GM12878 (cell line): ENCODE results near the gene GPR171. TPM values are rescaled to one million over a fixed set of nuclear protein-coding genes. Genes with fewer than 3 reads are reported as not detected.

Experiments
- ATAC-seq: fragments of 200-7000 bp; cut with Tn5 transposase; 3 replicates; pipeline ENCODE4 v1.9.1; 2020; ENCODE audit warnings: mild to moderate bottlenecking, moderate library complexity
- BruUV-seq: library from RNA; stranded (reverse); fragments of 400-500 nt; replicated peaks from 2 replicates; lab custom pipeline; 2021; lab: Mats Ljungman, UMichigan
- CTCF ChIA-PET: fragments of 300-600 bp; sonication (Branson Sonifier 250); formaldehyde crosslinking; extraction: SDS; loops from one replicate; lab custom pipeline; 2021; ENCODE audit warnings: inconsistent platforms; lab: Yijun Ruan, JAX
- POLR2A ChIA-PET: fragments of 350-600 bp; formaldehyde crosslinking; extraction: SDS; loops from one replicate; lab custom pipeline; 2021; ENCODE audit warnings: inconsistent platforms; lab: Charles Lee
- RAD21 ChIA-PET: fragments of 300-600 bp; sonication (Branson Sonifier 250); formaldehyde crosslinking; loops from one replicate; lab custom pipeline; 2023; ENCODE audit warnings: antibody characterized with exemption; ENCODE audit not compliant: unreplicated experiment; lab: Charles Lee
- SMC1A ChIA-PET: fragments of 300-600 bp; sonication (Branson Sonifier 250); formaldehyde crosslinking; loops from one replicate; lab custom pipeline; 2023; ENCODE audit not compliant: unreplicated experiment, uncharacterized antibody; lab: Charles Lee
- DNase-seq: peaks from one replicate; pipeline ENCODE4 v3.0.0-alpha.2; 2011; ENCODE audit warnings: low read depth, low spot score
- FAIRE-seq: peaks from 3 replicates; lab custom pipeline; 2011; peaks lifted over from hg19 to GRCh38; lab: Jason Lieb, UNC
- H2AFZ ChIP-seq: 2 replicates; pipeline ENCODE4 v1.6.0; 2011; ENCODE audit warnings: low read depth, low read length, control low read depth; ENCODE audit not compliant: control insufficient read depth
- H3K27ac ChIP-seq: 2 replicates; pipeline ENCODE4 v1.5.1; 2011; ENCODE audit warnings: control low read depth; ENCODE audit not compliant: control insufficient read depth, insufficient read depth
- H3K27me3 ChIP-seq, 2 experiments: replicated peaks in 1 of 2; 2 replicates each; pipeline versions ENCODE4 v1.6.0 to v1.6.1; 2011; ENCODE audit warnings: low read length in 1 of 2; ENCODE audit not compliant: control insufficient read depth in 2 of 2, insufficient read depth in 2 of 2
- H3K36me3 ChIP-seq, 2 experiments: 2 replicates each; pipeline ENCODE4 v1.5.1; 2011; ENCODE audit warnings: low read length in 1 of 2; ENCODE audit not compliant: control insufficient read depth in 2 of 2, insufficient read depth in 2 of 2
- H3K4me1 ChIP-seq: 2 replicates; pipeline ENCODE4 v1.6.1; 2011; ENCODE audit warnings: mild to moderate bottlenecking, low read length, moderate library complexity, mixed read lengths; ENCODE audit not compliant: control insufficient read depth, insufficient read depth
- H3K4me2 ChIP-seq: 2 replicates; pipeline ENCODE4 v1.6.0; 2011; ENCODE audit warnings: control low read depth; ENCODE audit not compliant: control insufficient read depth, insufficient read depth
- H3K4me3 ChIP-seq: fragments of 200-600 bp; sonication (generic); 2 replicates; pipeline ENCODE4 v1.5.1; 2016
- H3K79me2 ChIP-seq: 2 replicates; pipeline ENCODE4 v1.6.0; 2011; ENCODE audit warnings: low read length; ENCODE audit not compliant: control insufficient read depth, insufficient read depth
- H3K9ac ChIP-seq: 2 replicates; pipeline ENCODE4 v1.8.0; 2011; ENCODE audit warnings: low read length, control low read depth, mixed read lengths; ENCODE audit not compliant: control insufficient read depth, insufficient read depth
- H3K9me3 ChIP-seq: replicated peaks from 3 replicates; pipeline ENCODE4 v1.5.1; 2011; ENCODE audit warnings: mild to moderate bottlenecking, low read length; ENCODE audit not compliant: control insufficient read depth, insufficient read depth
- H4K20me1 ChIP-seq: 2 replicates; pipeline ENCODE4 v1.6.0; 2011; ENCODE audit not compliant: control insufficient read depth, insufficient read depth
- FOS ChIP-seq: IDR thresholded peaks from 3 replicates; pipeline ENCODE4 v1.6.1; 2011; ENCODE audit warnings: borderline replicate concordance; ENCODE audit not compliant: insufficient read length; ENCODE audit errors: extremely low read depth
- KDM1A ChIP-seq: fragments of 200-600 bp; sonication (generic); IDR thresholded peaks from 2 replicates; pipeline ENCODE4 v1.6.1; 2016; ENCODE audit warnings: borderline replicate concordance
- MEF2A ChIP-seq: IDR thresholded peaks from 2 replicates; pipeline ENCODE4 v1.6.1; 2011; ENCODE audit warnings: low read depth, mild to moderate bottlenecking, low read length, moderate library complexity; ENCODE audit not compliant: insufficient read depth
- SMAD1 ChIP-seq: fragments of 450-650 bp; IDR thresholded peaks from 2 replicates; pipeline ENCODE4 v1.6.1; 2018; ENCODE audit warnings: mild to moderate bottlenecking, low read depth; ENCODE audit not compliant: partially characterized antibody
- WGBS: methylation state at CpG from one replicate; pipeline ENCODE4 v1.1.6; 2016; ENCODE audit warnings: low lambda C conversion rate; ENCODE audit not compliant: insufficient replicate concordance, insufficient coverage; ENCODE audit errors: missing lambda C conversion rate; 5-methylcytosine and 5-hydroxymethylcytosine counted together
- in situ Hi-C: fragments of 300-500 bp; cut with MboI; formaldehyde crosslinking; loops from 9 replicates; pipeline ENCODE4 v1.14.3; 2018; ENCODE audit warnings: mixed read lengths
- intact Hi-C: fragments of 100-400 bp; cut with micrococcal nuclease; formaldehyde crosslinking; loops from one replicate; pipeline ENCODE4 v1.14.2; 2022; ENCODE audit not compliant: unreplicated experiment
- polyA plus RNA-seq, 11 experiments: library from polyadenylated mRNA; depleted of rRNA in 4 of 11; unstranded in 6 of 11; stranded (reverse) in 5 of 11; fragments of >200 nt; fragmentation: Nextera tagmentation in 4 of 11; fragmentation: Illumina TruSeq in 1 of 11; extraction: Ambion mirVana in 4 of 11; extraction: Trizol in 1 of 11; gene quantifications; 1 replicate in 1 of 11; 2 replicates in 10 of 11; pipeline versions ENCODE4 v1.2.1 to v1.2.3, GENCODE V29; 2011 to 2016; ENCODE audit warnings: inconsistent platforms in 2 of 11, missing spikeins in 2 of 11, low read depth in 1 of 11
- total RNA-seq, 4 experiments: library from RNA; depleted of rRNA in 3 of 4; stranded (reverse); fragments of >200 nt in 3 of 4; fragmentation: Illumina TruSeq in 1 of 4; extraction: Trizol in 1 of 4; gene quantifications; 2 replicates each; pipeline versions ENCODE4 v1.2.1 to v1.2.3, GENCODE V29; 2013 to 2021
- TF ChIP-seq, protein P1 (sequence below): IDR thresholded peaks from 2 replicates; pipeline ENCODE4 v1.6.1; 2011; ENCODE audit warnings: borderline replicate concordance, low read depth, mild to moderate bottlenecking, moderate library complexity, low read length; ENCODE audit not compliant: insufficient read depth, poor library complexity, severe bottlenecking

Gene GPR171
- total and polyA plus RNA-seq, 10 of the 15 experiments (the other 5 are each of a cell fraction or from before 2014, with no cell fraction given), result 0.05 to 0.07 TPM; not detected in 8

DNA sequence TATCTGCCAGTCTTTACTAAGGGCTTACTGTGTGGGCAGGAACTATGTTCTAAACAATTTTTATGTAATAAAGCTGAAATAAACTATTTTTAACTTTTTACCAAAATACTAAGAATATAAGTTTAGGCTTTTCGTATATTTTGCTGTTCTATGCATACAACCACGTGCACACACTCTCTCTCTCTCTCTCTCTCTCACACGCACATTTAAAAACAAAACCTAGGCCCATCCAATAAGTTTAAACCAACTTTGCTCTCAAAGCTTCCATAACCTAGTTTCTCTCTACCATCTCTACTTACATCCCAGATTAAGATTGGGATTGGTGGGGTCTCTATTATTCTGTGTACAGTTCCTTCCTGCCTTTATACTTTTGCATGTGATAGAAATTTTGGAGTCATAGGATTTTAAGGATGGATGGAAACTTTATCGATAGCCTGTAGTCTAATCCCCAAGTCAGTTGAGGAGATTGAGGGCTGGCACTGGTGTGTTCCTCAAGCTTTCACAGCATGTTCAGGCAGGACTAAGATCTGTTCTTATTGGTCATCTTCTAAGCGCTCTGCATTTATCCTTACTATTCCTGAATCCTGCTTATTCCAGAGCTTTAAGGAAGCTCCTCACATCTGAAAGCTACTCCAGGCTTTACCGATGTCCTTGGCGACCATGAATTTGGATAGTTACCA is 1.8 kb downstream of the GPR171 start:
- WGBS, result 62% methylated on average over 7 of the region's 7 CpGs
- Histone ChIP-seq H3K27ac (no peak overlapping the region), H3K79me2 (no peaks in the 10 kb centered on the region), H3K4me3 (no peak overlapping the region), H3K27me3 (no peaks in the 10 kb centered on the region; a peak in 1 of 4 replicates), H2AFZ (no peak overlapping the region), H4K20me1 (no peaks in the 10 kb centered on the region), H3K9me3 (no peaks in the 10 kb centered on the region), H3K4me2 (no peak overlapping the region), H3K4me1 (no peaks in the 10 kb centered on the region; the same call in 1 of the 2 replicates), H3K9ac (no peak overlapping the region), H3K36me3 (no peaks in the 10 kb centered on the region)
- POLR2A ChIA-PET, result no interaction called here
- SMC1A ChIA-PET, result interaction anchor here (1.1 to 4.2 kb wide), 4 partner anchors 10 to 81 kb away, joined by 3 to 22 read pairs (median 5); no protein-coding TSS in a partner anchor
- RAD21 ChIA-PET, result interaction anchor here (1.5 kb wide), 1 partner anchor 33 kb away, joined by 7 read pairs; no protein-coding TSS in a partner anchor
- CTCF ChIA-PET, result interaction anchor here (0.8 to 1.7 kb wide), 5 partner anchors 9 to 33 kb away, joined by 3 to 6 read pairs (median 3); no protein-coding TSS in a partner anchor
- intact Hi-C loops (no loop called here), in situ Hi-C loops (no loop called here)
- no peak for TF ChIP-seq KDM1A
- TF ChIP-seq, protein P1, sequence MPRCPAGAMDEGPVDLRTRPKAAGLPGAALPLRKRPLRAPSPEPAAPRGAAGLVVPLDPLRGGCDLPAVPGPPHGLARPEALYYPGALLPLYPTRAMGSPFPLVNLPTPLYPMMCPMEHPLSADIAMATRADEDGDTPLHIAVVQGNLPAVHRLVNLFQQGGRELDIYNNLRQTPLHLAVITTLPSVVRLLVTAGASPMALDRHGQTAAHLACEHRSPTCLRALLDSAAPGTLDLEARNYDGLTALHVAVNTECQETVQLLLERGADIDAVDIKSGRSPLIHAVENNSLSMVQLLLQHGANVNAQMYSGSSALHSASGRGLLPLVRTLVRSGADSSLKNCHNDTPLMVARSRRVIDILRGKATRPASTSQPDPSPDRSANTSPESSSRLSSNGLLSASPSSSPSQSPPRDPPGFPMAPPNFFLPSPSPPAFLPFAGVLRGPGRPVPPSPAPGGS, result no peak
- BruUV-seq, result no TSS peak
- no peak for FAIRE-seq
- no peak for DNase-seq
- ATAC-seq, result no peak

DNA sequence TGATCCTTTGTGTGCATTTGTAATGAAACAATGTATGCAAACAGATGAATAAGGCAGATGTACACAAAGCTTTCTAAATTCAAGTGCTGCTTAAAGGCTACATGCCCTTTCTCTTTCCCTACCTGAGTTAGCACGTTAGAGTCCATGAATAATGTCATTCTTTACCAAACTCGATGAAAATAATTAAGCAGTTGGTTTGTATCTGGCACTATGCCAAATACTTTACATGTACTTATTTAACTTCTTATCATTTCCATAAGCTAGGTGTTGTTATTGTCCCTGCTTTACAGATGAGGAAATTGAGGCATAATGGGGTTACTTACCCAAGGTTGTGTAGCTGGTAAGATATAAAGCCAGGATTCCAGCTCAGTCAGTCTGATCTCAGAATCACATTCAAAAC is 2.4 kb downstream of the GPR171 start:
- Histone ChIP-seq H3K27me3 (no peaks in the 10 kb centered on the region; a peak in 1 of 4 replicates), H4K20me1 (no peaks in the 10 kb centered on the region), H3K27ac (no peak overlapping the region), H3K36me3 (no peaks in the 10 kb centered on the region), H3K79me2 (no peaks in the 10 kb centered on the region), H3K4me1 (no peaks in the 10 kb centered on the region; the same call in 1 of the 2 replicates), H3K4me3 (no peak overlapping the region), H3K4me2 (no peak overlapping the region), H3K9ac (no peak overlapping the region), H3K9me3 (no peaks in the 10 kb centered on the region), H2AFZ (no peak overlapping the region)
- no peak for TF ChIP-seq MEF2A
- no peak for TF ChIP-seq FOS
- peak; percentile 43 for TF ChIP-seq SMAD1
- SMC1A ChIA-PET, result interaction anchor here (0.6 to 4.2 kb wide), 4 partner anchors 10 to 30 kb away, joined by 3 to 22 read pairs (median 5); no protein-coding TSS in a partner anchor
- FAIRE-seq, result no peak
- intact Hi-C loops (no loop called here), in situ Hi-C loops (no loop called here)
- RAD21 ChIA-PET, result interaction anchor here (1.5 kb wide), 1 partner anchor 32 kb away, joined by 7 read pairs; no protein-coding TSS in a partner anchor
- WGBS, result 40% methylated on average over 2 of the region's 2 CpGs
- no peak for ATAC-seq
- no TSS peak for BruUV-seq
- no peak for DNase-seq
- POLR2A ChIA-PET, result no interaction called here
- CTCF ChIA-PET, result interaction anchor here (1.7 kb wide), 2 partner anchors 27 to 33 kb away, joined by 5 to 6 read pairs; no protein-coding TSS in a partner anchor
